SH-SY5Y (cell line): ENCODE results near the gene ALG14.

Experiments
- GATA2 ChIP-seq: IDR thresholded peaks from 2 replicates; pipeline ENCODE4 v1.6.1; 2011; ENCODE audit warnings: mild to moderate bottlenecking, low read depth, low read length
- GATA3 ChIP-seq: IDR thresholded peaks from 2 replicates; pipeline ENCODE4 v1.6.1; 2011; ENCODE audit warnings: low read depth, mild to moderate bottlenecking, low read length, moderate library complexity

DNA sequence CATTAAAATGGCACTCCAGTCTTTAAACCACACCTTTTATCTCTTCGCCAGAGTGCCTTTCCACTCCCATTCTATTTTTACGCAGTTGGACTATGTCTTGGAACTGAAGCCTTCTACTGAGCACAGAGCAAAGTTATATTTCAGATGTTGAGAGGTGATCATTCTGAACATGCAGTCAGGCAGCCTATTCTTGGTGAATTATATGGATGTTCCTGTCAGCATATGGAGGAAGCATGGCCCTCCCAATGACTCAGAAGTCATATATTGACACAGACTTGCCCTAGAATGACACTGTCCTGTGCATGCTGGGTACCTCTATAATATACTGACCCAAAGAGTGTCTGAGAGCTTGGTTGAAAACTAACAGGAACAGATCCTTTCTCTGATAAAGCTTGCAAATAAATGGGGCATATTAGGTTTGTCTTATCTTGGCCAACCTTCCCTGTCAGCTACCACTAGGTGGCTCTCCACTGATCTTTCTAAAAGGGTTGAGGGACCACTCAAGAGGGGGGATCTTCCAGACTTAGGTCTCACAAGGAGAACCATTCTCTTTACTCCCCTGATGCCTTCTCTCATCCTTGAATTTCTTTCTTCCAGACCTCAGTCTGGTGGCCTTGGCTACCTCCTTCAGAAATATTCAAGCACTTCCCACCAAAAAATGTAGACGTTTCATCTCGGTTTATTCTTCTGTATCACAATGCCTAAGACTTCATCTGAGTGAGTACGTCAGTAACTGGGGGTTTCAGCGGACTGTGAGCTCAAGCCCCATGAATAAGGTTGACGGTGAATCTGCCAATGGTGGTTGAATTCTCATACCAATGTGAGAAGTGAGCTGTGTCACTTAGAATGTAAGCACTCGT is 11.8 kb upstream of the ALG14 start:
- TF ChIP-seq GATA2 (no peak; the same call in 1 of the 2 replicates), GATA3 (peak; percentile 13; the same call in 1 of the 2 replicates)
